ENCODE results near the gene SACM1L. TPM values are rescaled to one million over a fixed set of nuclear protein-coding genes. Genes with fewer than 3 reads are reported as not detected.
"Not testable (repeated sequence)": the region's sequence is repeated elsewhere in the genome, so short reads cannot be mapped to it uniquely, and the experiment has no call there.

SACM1L gene
- polyA plus RNA-seq, 4 donors: 56.0 to 71.5 (median 65.3) TPM

DNA sequence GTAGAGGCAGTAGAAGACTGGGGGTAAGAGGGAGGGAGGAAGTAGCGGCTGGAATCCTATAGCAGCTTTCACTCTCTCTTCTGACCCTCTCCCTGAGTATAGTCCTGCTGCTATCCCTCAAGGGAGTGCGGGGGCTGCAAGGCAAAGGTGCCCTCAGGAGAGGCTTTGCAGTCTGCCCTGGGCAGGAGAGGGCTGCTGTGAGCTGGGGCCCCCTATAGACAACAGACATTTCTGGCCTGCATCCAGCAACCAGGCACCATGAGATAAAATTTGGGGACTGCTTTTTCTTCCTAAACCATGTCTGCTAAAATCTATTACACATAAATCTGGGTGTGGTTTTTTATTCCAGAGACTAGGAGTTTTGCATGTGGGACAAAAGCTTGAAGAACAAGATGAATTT lies 48.0 kb downstream of the SACM1L start:
- no peak for DNase-seq (ENCODE audit: low read depth in 4 of 4, low spot score in 3 of 4)

DNA sequence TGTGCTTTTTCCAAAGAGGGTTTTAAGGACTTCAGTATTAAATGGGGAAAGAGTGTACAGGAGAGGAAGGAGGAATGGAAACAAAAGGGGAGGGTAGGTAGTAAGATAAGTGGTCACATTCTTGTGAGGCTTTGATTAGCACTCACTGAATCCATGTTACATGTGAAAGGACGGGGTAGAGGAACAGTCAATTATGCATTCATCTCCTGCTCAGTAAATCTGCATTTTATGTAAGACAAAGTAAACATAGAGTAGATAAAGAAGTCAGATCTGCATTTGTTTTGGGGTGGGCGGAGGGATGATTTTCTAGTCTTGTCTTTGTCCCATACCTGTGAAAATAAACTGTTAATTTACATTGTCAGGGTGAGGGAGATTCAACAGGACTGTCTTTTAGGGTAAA lies 50.8 kb downstream of the SACM1L start:
- DNase-seq (ENCODE audit: low read depth in 4 of 4, low spot score in 3 of 4): no peak

DNA sequence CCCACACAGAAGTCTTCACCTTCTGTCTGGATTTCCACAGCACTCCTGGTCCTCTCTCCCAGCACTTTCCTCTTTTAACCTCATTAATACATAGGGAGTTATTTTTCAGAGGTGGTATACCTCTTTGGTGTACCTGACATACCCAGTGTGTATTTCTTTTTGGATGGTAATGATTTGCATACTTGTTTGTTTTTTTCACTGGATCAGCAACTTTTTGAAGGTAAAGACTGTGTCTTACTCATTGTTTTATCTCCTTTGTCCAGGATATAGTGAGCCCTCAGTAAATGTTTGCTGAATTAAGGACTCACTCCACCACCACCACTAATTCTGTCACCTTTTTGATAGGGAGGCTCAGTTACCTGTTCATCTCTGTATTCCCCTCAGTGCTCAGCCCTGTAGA lies 52.1 kb downstream of the SACM1L start:
- DNase-seq (ENCODE audit: low read depth in 4 of 4, low spot score in 3 of 4): no peak

DNA sequence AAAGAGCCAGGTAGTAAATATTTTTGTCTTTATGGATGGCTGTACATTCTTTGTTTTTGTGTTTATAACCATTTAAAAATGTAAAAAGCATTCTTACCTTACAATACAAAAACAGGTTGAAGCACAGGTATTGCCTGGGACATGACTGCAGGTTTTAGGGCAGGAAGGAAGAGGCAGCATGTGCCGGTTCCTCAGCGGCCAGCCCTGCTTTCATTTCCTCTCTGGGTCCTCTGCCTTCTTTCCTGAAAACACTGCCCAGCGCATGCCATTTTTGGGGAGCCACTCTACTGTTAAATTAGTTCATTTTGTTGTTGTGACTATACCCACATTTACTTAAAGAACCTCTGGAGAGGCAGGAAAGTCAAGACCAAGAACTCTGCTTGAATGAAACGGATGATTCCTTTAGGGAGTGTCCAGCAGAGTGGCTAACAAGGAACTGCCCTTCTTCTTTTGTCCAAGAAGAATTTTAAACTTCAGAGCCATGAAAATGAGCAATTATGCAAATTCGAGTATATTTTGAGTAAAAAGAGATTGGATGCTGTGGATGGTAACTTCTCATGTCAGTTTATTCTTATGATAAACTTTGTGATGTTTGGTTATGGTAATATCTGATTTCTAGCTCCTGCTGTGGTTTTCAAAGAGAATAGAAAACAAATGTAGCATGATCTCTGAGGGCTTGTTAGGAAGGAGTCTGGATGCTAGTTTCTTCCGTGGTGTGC lies 52.7 kb downstream of the SACM1L start:
- no peak for DNase-seq (ENCODE audit: low read depth in 4 of 4, low spot score in 3 of 4)

DNA sequence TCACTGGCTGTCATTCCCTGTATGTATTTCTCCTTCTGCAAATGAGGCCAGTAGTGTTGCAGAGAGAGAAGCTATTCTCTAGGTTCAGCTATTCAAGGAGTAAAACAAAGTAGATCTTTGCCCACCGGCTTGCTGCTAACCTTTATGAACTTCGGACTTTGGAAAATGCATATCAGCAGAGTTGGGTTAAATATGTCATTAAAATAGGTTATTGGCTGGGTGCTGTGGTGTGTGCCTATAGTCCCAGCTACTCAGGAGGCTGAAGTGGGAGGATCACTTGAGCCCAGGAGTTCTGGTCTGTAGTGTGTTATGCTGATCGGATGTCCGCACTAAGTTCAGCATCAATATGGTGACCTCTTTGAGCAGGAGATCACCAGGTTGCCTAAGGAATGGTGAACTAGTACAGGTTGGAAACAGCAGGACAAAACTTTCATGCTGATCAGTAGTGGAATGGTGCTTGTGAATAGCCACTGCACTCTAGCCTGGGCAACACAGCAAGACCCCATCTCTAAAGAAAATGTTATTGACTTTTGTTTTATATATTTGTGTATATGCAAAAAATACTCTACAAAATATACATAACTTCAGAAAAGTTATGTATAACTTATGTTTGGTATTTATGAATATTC lies 53.4 kb downstream of the SACM1L start:
- DNase-seq (ENCODE audit: low read depth in 4 of 4, low spot score in 3 of 4): no peak

DNA sequence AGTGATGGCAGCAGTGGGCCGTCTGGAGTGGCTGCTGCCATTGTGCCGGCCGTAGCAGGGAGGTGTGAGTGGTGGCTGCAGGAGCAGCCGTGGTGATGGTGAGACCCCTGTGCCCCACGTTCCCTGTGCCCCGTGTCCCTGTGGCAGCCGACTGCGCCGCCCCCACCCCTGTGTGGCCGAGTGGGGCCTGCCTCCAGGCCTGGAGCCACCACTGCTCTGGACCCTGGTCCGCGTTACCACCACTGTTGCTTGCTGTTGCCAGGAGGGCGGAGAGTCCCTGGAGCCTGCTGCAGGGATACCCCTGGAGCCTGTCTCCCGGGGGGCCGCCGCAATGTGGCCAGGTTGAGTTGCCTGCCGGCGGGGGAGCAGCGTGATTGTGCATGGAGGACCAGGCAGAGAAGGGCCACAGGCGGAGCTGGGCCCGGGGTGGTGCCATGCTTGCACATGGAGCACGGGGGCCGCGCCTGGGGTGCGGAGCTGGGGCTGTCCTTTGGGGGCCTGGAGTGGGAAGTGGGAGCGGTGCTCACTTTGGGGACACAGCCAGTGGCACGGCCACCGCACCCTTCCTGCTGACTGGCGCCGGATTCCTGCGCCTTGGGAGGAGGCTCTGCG lies 57.1 kb downstream of the SACM1L start:
- DNase-seq (ENCODE audit: low read depth in 4 of 4, low spot score in 3 of 4): no peak

DNA sequence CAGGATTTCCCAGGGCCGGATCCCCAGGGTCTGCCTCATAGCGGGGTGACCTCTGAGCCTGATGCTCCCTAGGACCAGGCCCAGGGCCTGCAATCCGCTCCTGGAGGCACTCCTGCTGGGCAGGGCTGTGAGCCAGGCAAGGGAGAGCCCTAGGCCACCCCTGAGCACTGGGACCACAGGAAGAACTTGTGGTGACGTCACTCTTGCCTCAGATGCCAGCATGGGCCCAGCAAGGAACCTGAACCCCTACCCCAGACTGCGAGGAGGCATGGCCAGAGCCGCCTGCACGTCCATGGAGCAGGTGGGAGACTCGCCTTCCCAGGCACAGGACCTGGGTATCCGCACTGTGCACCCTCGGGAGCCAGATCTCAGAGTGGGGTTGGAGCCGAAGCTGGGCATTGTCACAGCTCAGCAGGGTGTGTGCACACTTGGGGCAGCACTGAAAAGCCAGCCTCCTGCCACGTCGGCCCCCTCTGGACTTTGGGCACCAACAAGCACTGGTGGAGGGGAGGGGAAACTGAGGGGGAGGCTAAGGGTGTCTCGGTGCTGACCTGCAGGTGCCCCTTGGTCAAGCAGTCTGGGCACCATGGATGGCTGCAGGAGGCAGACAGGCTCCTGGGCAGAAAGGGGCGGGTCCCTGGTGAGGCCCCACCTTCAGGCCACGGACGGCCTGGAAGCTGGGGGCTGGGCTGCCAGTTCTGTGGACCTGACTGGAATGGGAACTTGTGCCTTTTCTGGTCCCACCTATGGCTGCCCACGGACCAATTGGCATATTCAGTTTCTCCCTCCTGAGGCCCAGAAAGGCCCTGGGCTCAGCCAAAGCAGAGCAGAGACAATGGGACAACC lies 57.8 kb downstream of the SACM1L start:
- no peak for DNase-seq (ENCODE audit: low read depth in 4 of 4, low spot score in 3 of 4)

DNA sequence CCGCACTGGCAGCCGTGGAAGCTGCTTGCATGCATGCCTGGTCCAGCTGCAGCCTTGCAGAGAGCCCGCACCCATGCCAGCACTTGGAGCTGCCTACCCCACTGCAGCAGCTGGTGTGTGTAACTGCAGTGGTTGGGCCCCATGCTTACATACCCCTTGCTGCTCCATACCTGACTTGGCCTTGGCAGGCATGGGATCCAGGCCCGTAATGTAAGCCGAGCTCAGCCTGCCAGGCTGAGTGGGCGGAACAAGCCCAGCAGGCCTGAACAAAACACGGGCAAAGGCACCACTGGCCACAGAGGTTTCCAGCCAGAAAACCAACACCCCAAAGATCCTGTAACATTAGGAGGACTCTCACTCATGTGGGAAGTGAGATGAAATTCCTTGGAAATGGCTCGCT lies 58.9 kb downstream of the SACM1L start:
- no peak for DNase-seq (ENCODE audit: low read depth in 4 of 4, low spot score in 3 of 4)

DNA sequence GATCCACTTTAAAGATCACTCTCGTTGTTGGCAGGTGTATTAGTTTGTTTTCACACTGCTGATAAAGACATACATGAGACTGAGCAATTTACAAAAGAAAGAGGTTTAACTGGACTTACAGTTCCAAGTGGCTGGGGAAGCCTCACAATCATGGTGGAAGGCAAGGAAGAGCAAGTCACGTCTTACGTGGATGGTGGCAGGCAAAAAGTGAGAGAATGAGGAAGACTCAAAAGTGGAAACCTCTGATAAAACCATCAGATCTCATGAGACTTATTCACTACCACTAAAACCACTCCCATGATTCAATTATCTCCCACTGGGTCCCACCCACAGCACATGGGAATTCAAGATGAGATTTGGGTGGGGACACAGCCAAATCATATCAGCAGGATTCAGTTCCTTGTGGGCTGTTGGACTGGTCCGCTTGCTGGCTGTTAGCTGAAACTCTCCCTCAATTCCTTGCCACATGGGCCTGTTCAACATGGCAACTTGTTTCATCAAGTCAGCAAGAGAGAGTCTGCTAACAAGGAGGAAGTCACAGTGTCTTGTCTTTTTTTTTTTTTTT lies 59.9 kb downstream of the SACM1L start:
- not testable (repeated sequence) for DNase-seq (ENCODE audit: low read depth in 4 of 4, low spot score in 3 of 4)

DNA sequence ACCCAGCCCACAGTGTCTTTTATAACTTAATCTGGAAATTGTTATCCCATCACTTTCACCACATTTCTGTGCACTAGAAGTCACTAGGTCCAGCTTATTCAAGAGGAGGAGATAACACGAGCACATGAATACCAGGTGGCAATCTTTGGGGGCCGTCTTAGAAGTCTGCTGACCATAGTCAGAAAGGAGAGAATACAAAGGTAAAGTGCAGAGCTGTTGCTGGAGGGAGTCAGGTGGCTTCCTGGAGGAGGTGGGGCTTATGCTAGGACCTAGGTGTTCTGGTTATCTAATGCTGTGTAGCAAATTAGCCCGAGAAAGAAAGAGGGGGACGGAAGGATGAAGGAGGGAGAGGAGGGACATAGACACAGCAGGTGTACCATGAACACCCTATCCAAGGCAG lies 60.7 kb downstream of the SACM1L start:
- no peak for DNase-seq (ENCODE audit: low read depth in 4 of 4, low spot score in 3 of 4)

DNA sequence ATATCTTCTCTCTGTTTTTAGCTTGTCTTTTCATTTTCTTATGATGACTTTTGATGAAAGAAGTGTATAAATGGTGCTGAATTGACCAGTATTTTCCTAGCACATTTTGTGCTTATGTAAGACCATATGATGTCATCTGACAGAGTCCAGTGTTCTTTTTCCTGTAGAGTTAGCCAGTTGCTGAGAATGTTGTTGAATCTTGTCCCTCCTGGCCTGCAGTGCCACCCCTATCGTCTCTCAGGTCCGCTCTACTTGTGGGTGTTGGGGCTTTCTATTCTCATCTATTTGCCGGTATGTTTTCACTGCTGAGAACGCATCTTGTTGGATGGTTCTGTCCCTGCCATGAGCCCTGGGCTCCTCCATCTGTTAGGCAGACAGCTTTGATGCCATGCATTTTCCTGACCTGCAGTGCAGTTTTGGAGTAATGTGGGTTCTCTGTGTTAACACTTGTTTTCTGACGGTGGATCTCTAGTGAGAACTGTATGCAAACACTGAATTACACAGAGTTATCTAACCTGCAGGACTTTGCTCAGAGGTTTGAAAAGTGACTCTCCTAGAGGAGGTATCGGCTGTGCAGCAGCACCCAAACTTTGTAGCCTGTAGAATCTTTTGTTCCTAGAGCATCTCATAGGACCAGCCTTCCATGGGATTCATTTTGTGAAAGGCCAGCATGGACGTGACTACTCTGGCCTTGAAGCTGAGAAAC lies 62.5 kb downstream of the SACM1L start:
- DNase-seq (ENCODE audit: low read depth in 4 of 4, low spot score in 3 of 4): no peak

DNA sequence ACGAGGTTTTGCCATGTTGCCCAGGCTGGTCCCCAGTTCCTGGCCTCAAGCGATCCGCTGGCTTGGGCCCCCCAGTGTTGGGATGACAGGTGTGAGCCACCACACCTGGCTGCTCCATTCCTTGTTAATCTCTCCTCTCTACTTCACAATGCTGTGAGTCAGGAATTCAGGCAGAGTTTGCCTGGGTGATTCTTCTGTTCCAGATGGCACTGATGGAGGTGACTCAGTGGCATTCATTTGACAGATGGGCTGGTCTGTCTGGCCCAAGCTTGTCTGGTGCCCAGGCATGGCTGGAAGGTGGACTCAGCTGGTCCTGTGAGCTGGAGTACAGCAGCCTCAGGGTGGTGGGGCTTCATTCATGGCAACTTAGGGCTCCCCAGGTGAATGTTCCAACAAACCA lies 63.9 kb downstream of the SACM1L start:
- DNase-seq (ENCODE audit: low read depth in 4 of 4, low spot score in 3 of 4): no peak

DNA sequence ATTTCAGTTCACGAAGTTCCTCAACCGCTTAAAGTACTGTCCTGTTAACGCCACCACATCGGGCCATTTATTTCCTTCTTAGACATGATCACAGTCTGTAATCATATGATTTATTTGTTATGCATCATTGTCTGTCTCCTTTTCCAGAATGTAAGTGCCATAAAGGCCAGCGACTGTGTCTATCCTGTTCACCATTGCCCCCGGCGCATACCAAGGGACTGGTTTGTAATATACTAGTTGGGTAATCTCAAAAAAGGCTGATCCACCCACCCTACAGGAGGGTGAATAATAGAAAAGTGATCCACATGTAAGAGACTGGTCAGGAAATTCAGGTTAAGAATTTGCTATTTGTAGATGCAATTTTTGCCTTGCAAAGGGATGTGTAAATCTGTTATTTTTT lies 65.3 kb downstream of the SACM1L start:
- DNase-seq (ENCODE audit: low read depth in 4 of 4, low spot score in 3 of 4): no peak

DNA sequence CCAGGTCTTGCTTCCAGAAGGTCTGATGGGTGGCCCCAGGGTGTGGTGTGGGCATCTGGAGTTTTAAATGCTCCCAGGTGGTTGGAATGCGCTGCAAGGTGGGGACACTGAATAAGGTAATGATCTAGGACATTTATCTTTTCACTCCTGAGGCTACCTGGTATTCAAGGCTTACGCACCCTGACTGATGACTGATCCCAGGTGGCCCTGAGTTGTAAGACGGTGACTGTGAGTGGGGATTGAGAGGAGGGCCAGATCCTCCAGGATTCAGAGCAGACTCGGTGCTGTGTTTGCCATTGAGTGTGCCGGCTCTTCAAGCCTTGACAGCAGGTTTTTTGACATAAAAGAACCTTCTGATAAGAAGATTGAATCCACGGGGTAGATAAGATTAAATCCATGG lies 66.9 kb downstream of the SACM1L start:
- no peak for DNase-seq (ENCODE audit: low read depth in 4 of 4, low spot score in 3 of 4)

DNA sequence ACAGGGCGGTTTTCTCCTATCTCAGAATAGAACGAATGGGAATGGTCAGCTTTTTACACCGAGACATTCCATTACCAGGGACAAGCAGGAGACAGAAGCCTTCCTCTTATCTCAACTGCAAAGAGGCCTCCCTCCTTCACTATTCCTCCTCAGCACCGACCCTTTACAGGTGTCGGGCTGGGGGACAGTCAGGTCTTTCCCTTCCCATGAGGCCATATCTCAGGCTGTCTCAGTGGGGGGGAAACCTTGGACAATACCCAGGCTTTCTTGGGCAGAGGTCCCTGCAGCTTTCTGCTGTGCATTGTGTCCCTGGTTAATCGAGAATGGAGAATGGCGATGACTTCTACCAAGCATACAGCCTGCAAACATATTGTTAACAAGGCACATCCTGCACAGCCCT lies 67.9 kb downstream of the SACM1L start:
- DNase-seq (ENCODE audit: low read depth in 4 of 4, low spot score in 3 of 4): not testable (repeated sequence)

DNA sequence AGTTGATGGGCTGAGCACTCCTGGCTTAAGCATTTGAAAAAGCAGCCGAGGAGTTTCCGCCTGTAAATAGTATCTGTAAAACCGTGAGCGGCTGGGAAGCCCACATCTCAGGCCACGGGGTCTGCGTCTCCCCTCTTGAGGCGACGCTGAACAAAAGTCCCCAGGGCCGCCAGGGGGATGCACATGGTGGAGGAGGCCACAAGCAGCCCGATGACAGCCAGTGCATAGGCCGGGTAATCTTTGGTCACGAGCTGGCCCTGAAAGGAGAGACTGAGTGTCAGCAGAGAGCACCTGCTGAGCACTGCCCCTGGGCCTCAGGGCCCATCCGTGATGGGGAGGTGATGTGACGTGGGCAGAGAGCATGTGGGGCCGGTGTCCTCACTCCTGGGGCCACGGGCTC lies 69.7 kb downstream of the SACM1L start:
- no peak for DNase-seq (ENCODE audit: low read depth in 4 of 4, low spot score in 3 of 4)

DNA sequence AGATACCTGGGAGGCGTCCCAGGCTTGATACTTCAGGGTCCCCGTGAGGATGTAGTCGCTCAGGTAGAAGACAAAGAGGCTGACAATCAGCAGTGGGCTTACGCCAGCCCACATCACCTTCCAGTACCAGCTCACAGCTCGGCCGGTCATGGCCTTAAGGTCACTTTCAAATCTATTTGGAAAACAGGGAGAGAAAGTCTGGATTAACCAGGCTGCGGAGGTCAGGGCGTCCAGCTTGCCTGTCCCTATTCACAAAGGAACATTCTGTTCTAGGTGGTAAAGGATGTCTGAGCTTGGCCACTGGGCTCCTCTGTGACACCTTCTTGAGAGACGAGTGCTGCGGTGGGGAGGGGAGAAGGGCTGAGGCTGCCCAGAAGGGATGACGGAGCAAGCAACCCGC lies 70.7 kb downstream of the SACM1L start:
- DNase-seq (ENCODE audit: low read depth in 4 of 4, low spot score in 3 of 4): no peak

DNA sequence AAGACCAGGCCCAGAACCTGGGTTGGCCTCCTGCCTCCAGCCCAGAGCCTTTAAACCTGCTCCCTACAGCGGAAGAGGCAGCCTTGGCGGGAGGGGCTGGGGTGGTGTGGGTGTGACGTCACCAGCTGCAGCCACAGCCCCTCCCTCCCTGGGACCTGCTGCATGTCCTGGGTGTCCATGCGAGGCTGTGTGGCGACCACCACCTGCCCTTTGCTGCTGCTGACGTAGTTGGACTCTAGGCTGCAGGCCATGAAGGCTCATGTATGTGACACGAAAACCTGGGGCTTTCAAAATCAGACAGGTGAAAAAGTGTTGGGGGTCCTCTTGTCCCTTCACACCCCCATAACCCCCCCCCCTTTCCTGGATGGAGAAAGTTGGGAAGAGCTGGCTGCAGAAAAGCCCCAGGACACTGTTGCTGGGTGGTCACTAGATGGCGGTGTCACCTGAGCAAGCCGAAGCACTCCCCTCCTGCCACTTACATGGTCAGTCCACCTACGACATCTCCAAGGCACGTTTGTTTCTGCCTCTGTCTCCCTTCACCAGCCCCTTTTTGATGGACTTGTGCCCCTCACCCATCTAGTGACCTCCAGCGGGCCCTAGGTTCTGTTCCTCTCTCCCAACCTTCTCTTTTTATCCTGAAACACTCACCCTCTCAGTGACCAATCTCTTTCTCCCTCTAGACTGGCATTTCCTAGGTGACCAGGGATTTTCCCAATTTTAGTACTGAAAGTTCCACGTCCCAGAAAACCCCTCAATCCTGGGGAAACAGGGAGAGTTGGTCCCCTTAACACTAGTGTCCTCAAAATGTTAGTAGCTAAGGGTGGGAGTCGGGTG lies 71.9 kb downstream of the SACM1L start:
- peak in 2 of 4 donors; percentile 18 to 28 for DNase-seq (ENCODE audit: low read depth in 4 of 4, low spot score in 3 of 4)

DNA sequence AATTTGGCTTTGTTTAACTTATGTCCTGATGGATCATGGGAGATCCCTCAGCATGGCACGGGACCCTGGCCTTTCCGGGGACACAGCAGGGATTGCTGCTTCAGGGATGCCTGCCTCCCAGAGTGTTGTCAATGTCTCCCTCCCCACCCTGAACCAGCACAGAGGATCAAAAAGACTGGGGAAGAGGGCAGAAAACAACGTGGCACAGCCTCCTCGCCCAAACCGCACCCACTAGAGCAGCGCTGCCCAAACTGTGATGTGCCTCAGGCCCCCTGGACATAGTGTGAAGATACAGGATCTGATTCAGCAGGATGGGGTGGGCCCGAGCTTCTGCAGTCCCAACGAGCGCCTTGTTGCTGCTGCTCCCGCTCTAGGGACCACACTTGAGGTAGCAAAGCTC lies 72.6 kb downstream of the SACM1L start:
- no peak for DNase-seq (ENCODE audit: low read depth in 4 of 4, low spot score in 3 of 4)
